HepG2 (cell line): ENCODE measurements around the gene LCORL. TPM values are rescaled to one million over a fixed set of nuclear protein-coding genes. Genes with fewer than 3 reads are reported as not detected.

ENCODE experiments used
- MEIS2 ChIP-seq: sonication (generic); formaldehyde crosslinking; IDR thresholded peaks from 2 replicates; pipeline ENCODE4 v1.9.0; 2021; ENCODE audit warnings: mild to moderate bottlenecking, missing genetic modification reagents
- NPAS2 ChIP-seq: sonication (generic); formaldehyde crosslinking; IDR thresholded peaks from 2 replicates; pipeline ENCODE4 v1.8.0; 2022; ENCODE audit warnings: mild to moderate bottlenecking, missing genetic modification reagents, borderline replicate concordance
- PAF1 ChIP-seq: IDR thresholded peaks from 2 replicates; pipeline ENCODE4 v1.6.1; 2016; ENCODE audit warnings: missing genetic modification reagents, missing compliant biosample characterization
- ZBTB2 ChIP-seq: sonication (generic); formaldehyde crosslinking; IDR thresholded peaks from 2 replicates; pipeline ENCODE4 v1.8.0; 2022; ENCODE audit warnings: low read depth, missing genetic modification reagents
- ZFP82 ChIP-seq: sonication (generic); formaldehyde crosslinking; IDR thresholded peaks from 2 replicates; pipeline ENCODE4 v1.5.1; 2020; ENCODE audit warnings: mild to moderate bottlenecking, missing genetic modification reagents, borderline replicate concordance
- ZNF143 ChIP-seq: sonication (generic); formaldehyde crosslinking; IDR thresholded peaks from 2 replicates; pipeline ENCODE4 v1.4.0; 2020; ENCODE audit warnings: missing genetic modification reagents
- ZNF24 ChIP-seq: fragments of 450-650 bp; IDR thresholded peaks from 2 replicates; pipeline ENCODE4 v1.6.1; 2017; ENCODE audit warnings: antibody characterized with exemption, mild to moderate bottlenecking
- ZNF318 ChIP-seq: sonication (generic); formaldehyde crosslinking; IDR thresholded peaks from 2 replicates; pipeline ENCODE4 v1.4.0; 2020; ENCODE audit warnings: mild to moderate bottlenecking, missing genetic modification reagents
- ZNF407 ChIP-seq: sonication (generic); formaldehyde crosslinking; IDR thresholded peaks from one replicate; pipeline ENCODE4 v1.5.1; 2020; ENCODE audit warnings: mild to moderate bottlenecking, missing genetic modification reagents; ENCODE audit errors: not compliant biosample characterization
- ZSCAN25 ChIP-seq: sonication (generic); formaldehyde crosslinking; IDR thresholded peaks from 2 replicates; pipeline ENCODE4 v1.8.0; 2022; ENCODE audit warnings: mild to moderate bottlenecking, missing genetic modification reagents
- polyA plus RNA-seq, 8 experiments: library from polyadenylated mRNA; depleted of rRNA in 3 of 8; stranded (reverse) in 7 of 8; unstranded in 1 of 8; fragments of >200 nt; fragmentation: Illumina TruSeq in 4 of 8; extraction: Trizol in 4 of 8; gene quantifications; 2 replicates each; pipeline versions ENCODE4 v1.2.1 to v1.2.3, GENCODE V29; 2011 to 2016; ENCODE audit warnings: low read depth in 4 of 8, missing spikeins in 1 of 8, mixed read lengths in 1 of 8; ENCODE audit not compliant: insufficient read depth in 1 of 8
- total RNA-seq, 5 experiments: library from RNA; depleted of rRNA; stranded (reverse); fragments of >200 nt; fragmentation: Illumina TruSeq; extraction: Trizol; gene quantifications; 2 replicates each; pipeline ENCODE4 v1.2.3, GENCODE V29; 2016; ENCODE audit warnings: low read depth in 1 of 5

The LCORL gene
- total and polyA plus RNA-seq, 2 of the 13 experiments (the other 11 are each of a cell fraction or from before 2014, with no cell fraction given) = 5.3 to 14.5 TPM

GRCh38 chr4:17810260-17811077 lies 211.1 kb downstream of the LCORL start, which contains the start of the genes DCAF16 and NCAPG (continued):
- TF ChIP-seq ZNF318 (CRISPR knock-in tag) (no peak), ZBTB2 (CRISPR knock-in tag) (peak; percentile 85), ZNF407 (peak; percentile 49), MEIS2 (CRISPR knock-in tag) (peak; percentile 32), NPAS2 (CRISPR knock-in tag) (no peak), ZFP82 (CRISPR knock-in tag) (peak; percentile 80; the same call in 1 of the 2 replicates), ZNF24 (no peak), PAF1 (no peak), ZSCAN25 (peak; percentile 67), ZNF143 (CRISPR knock-in tag) (peak; percentile 60; the same call in 1 of the 2 replicates)
